Vagina (tissue), 2 donors: ENCODE measurements around the gene PAPPA. TPM values are rescaled to one million over a fixed set of nuclear protein-coding genes. Genes with fewer than 3 reads are reported as not detected.

Experiments used
- DNase-seq, 2 donors: peaks; one replicate each; pipeline ENCODE4 v3.0.0-alpha.2; 2017; ENCODE audit errors: extremely low spot score in 2 of 2
- H3K27ac ChIP-seq: fragments of 200-600 bp; sonication (generic); one replicate; pipeline ENCODE4 v1.5.1; 2019
- H3K27me3 ChIP-seq: fragments of 200-600 bp; sonication (generic); one replicate; pipeline ENCODE4 v1.5.1; 2019
- H3K36me3 ChIP-seq, 2 donors: fragments of 200-600 bp; sonication (generic); one replicate each; pipeline ENCODE4 v1.5.1; 2017 to 2019
- H3K4me1 ChIP-seq: fragments of 200-600 bp; sonication (generic); one replicate; pipeline ENCODE4 v1.5.1; 2019
- H3K4me3 ChIP-seq, 2 donors: fragments of 200-600 bp; sonication (generic); 1 replicate in 1 of 2; 2 replicates in 1 of 2; pipeline ENCODE4 v1.5.1; 2016 to 2019
- H3K9me3 ChIP-seq: fragments of 200-600 bp; sonication (generic); one replicate; pipeline ENCODE4 v1.5.1; 2019
- POLR2A ChIP-seq, 2 donors: fragments of 450-650 bp; IDR thresholded peaks; one replicate each; pipeline ENCODE4 v1.6.1; 2017; ENCODE audit warnings: antibody characterized with exemption in 2 of 2, mild to moderate bottlenecking in 2 of 2, moderate library complexity in 2 of 2
- POLR2AphosphoS5 ChIP-seq, 2 donors: sonication (generic); formaldehyde crosslinking; IDR thresholded peaks; one replicate each; pipeline ENCODE4 v1.9.0; 2017; ENCODE audit warnings: antibody characterized with exemption in 2 of 2, mild to moderate bottlenecking in 2 of 2, low read depth in 1 of 2; ENCODE audit not compliant: insufficient read depth in 1 of 2
- intact Hi-C: fragments of 100-400 bp; cut with DNase I; formaldehyde crosslinking; loops from one replicate; pipeline ENCODE4 v1.15.1; 2023
- total RNA-seq: library from RNA; depleted of rRNA; stranded (reverse); fragments of >200 nt; gene quantifications from one replicate; pipeline ENCODE4 v1.2.3, GENCODE V29; 2016
- TF ChIP-seq, protein P1 (sequence below), 3 experiments: fragments of 450-650 bp in 2 of 3; fragments of 200-600 bp in 1 of 3; sonication (generic) in 1 of 3; IDR thresholded peaks; one replicate each; pipeline ENCODE4 v1.5.1; 2017 to 2019; ENCODE audit warnings: antibody characterized with exemption in 3 of 3, mild to moderate bottlenecking in 2 of 3, moderate library complexity in 2 of 3

PAPPA gene
- total RNA-seq, 1 donor from 2014 or later, result 4.4 TPM

DNA sequence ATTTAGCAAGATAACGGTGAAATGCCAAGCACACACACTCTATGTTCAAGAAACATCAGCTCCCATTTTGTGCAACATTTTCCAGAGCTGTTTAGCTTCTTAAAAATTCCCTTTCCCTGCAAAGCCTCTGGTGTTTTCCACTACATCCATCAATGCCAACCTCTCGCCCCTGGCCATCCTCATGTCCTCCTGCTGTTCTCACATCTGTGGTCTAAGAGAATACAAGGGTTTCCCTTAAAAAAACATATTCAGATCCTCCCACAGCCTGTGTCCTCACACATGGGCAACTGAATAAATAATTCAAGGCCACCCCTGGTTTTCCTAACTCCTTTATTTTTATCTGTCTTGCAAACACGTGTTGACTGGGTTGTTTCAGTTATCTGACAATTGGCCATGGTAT, 70.3 kb downstream of the PAPPA start:
- H3K27me3 ChIP-seq, result no peaks in the 10 kb centered on the region
- no peak overlapping the region for H3K4me3 ChIP-seq
- H3K4me1 ChIP-seq, result no peaks in the 10 kb centered on the region
- no peak for DNase-seq
- H3K9me3 ChIP-seq, result no peaks in the 10 kb centered on the region
- no peaks in the 10 kb centered on the region for H3K36me3 ChIP-seq
- no peak overlapping the region for H3K27ac ChIP-seq
- intact Hi-C loops, result no loop called here
- TF ChIP-seq POLR2A (IDR thresholded peaks at IDR 0.05) (no peak), POLR2AphosphoS5 (IDR thresholded peaks at IDR 0.05; ENCODE audit: insufficient read depth in 1 of 2, low read depth in 1 of 2) (no peak)
- TF ChIP-seq, protein P1, sequence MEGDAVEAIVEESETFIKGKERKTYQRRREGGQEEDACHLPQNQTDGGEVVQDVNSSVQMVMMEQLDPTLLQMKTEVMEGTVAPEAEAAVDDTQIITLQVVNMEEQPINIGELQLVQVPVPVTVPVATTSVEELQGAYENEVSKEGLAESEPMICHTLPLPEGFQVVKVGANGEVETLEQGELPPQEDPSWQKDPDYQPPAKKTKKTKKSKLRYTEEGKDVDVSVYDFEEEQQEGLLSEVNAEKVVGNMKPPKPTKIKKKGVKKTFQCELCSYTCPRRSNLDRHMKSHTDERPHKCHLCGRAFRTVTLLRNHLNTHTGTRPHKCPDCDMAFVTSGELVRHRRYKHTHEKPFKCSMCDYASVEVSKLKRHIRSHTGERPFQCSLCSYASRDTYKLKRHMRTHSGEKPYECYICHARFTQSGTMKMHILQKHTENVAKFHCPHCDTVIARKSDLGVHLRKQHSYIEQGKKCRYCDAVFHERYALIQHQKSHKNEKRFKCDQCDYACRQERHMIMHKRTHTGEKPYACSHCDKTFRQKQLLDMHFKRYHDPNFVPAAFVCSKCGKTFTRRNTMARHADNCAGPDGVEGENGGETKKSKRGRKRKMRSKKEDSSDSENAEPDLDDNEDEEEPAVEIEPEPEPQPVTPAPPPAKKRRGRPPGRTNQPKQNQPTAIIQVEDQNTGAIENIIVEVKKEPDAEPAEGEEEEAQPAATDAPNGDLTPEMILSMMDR (IDR thresholded peaks at IDR 0.05), result no peak

DNA sequence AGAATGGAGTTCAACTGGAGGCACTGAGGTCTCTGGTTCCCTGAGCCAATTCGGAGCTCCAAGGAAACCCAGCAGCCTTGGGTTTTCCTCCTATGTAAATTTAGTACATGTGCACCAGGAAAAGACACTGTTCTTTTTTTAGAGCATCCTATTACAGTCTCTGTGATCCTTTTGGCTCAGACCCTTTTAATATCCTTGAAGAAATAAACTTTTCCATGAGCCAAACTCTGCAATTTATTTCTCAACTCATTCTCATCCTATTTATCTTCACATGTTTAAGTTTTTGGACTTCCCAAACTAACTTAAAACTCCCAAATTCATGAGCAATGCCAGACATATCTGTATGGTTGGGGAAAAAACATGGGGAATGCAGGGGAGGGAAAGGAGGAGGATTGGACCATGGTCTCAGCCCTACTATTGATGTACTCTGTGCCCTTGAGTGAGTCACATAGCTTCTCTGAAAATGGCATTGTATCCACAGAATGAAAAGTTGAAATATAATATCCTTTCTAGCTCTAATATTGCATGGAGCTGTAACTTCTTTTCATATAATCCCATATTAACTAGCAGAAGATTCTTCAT, 76.6 kb downstream of the PAPPA start:
- no peaks in the 10 kb centered on the region for H3K36me3 ChIP-seq
- no peaks in the 10 kb centered on the region for H3K9me3 ChIP-seq
- H3K4me3 ChIP-seq, result no peak overlapping the region
- H3K4me1 ChIP-seq, result no peaks in the 10 kb centered on the region
- no peak overlapping the region for H3K27ac ChIP-seq
- no peaks in the 10 kb centered on the region for H3K27me3 ChIP-seq
- intact Hi-C loops, result no loop called here
- TF ChIP-seq POLR2A (IDR thresholded peaks at IDR 0.05) (no peak), POLR2AphosphoS5 (IDR thresholded peaks at IDR 0.05; ENCODE audit: insufficient read depth in 1 of 2, low read depth in 1 of 2) (no peak)
- no peak for DNase-seq

DNA sequence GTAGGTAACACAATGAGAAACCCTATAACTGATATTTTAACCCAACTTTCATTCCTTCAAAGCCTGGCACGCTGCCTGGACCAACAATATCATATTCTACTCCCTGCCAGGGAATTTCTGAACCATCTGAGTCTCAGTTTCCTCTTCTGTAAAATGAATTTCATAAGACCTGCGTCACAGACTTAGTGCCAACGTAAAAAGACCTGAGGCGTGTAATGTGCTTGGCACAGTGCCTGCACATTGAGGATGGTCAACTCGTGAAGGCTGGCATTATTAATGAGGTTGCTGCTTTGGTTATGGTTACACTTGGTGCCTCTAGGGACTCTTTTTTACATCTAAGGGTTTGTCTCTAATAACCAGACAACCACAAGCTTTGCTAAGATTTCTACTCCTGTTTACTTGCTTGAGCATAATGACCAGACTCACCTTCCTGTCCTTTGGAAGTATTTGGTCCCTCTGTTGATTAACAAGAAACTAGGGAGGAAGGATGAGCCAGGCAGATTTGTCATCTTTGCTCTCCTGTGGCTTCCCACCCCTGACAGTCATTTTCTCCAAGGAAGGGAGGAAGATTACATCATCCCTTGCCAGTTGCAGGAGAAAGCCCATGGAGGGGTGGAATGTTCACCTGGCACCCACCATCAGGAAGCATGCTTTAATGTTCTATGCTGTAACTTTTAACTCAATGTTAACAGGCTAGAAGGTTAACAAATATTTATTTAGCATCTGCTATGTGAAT, 79.0 kb downstream of the PAPPA start:
- no peak for DNase-seq
- TF ChIP-seq POLR2A (IDR thresholded peaks at IDR 0.05) (no peak), POLR2AphosphoS5 (IDR thresholded peaks at IDR 0.05; ENCODE audit: insufficient read depth in 1 of 2, low read depth in 1 of 2) (no peak)
- TF ChIP-seq, protein P1 (IDR thresholded peaks at IDR 0.05), result no peak
- Histone ChIP-seq H3K9me3 (no peaks in the 10 kb centered on the region), H3K27ac (no peak overlapping the region), H3K27me3 (no peaks in the 10 kb centered on the region), H3K4me1 (no peaks in the 10 kb centered on the region), H3K36me3 (no peaks in the 10 kb centered on the region), H3K4me3 (no peak overlapping the region)
- intact Hi-C loops, result no loop called here

DNA sequence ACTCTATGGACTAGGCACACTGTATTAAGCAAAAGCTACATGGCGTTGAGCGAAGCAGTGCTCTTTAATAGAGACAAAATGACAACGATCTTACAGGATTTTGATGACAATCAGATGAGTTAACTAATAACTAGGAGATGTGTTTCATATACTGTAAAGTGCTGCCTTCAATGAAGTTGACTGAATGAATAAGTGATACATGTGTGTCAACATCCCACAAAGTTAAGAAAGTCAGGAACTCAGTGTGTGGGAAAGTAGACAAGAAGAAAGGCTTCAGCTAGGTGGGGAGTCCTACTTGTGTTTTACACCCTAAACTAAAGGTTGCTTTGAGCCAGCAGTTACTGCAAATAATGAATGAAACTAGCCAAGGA, 79.6 kb downstream of the PAPPA start:
- DNase-seq, result no peak
- TF ChIP-seq POLR2A (IDR thresholded peaks at IDR 0.05) (no peak), POLR2AphosphoS5 (IDR thresholded peaks at IDR 0.05; ENCODE audit: insufficient read depth in 1 of 2, low read depth in 1 of 2) (no peak)
- TF ChIP-seq, protein P1 (IDR thresholded peaks at IDR 0.05), result no peak
- Histone ChIP-seq H3K4me1 (peaks cover 2% of the 10 kb centered on the region), H3K4me3 (no peak overlapping the region), H3K9me3 (no peaks in the 10 kb centered on the region), H3K27me3 (no peaks in the 10 kb centered on the region), H3K36me3 (no peaks in the 10 kb centered on the region), H3K27ac (no peak overlapping the region)
- intact Hi-C loops, result no loop called here

DNA sequence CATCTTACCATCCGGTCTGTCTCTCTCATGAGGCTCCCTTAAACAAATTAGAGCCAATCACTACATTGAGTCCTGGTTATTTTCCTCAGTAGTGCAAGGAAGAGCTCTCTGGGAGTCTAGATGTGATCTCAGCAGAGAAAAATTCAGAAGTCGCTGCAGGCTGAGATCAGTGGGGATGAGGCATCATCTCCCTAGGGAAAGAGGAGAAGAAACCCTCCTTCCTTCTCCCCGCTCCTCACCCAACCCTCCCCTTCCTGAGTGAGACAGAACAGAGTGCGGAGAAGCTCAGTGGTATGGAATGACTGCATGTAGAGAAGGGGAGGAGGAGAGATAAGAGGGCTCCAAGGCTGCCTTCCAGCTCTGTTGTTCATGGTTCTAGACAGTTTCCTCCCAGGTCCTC, 80.5 kb downstream of the PAPPA start:
- Histone ChIP-seq H3K27me3 (no peaks in the 10 kb centered on the region), H3K9me3 (no peaks in the 10 kb centered on the region), H3K27ac (no peak overlapping the region), H3K4me3 (no peak overlapping the region), H3K4me1 (peaks cover 6% of the 10 kb centered on the region), H3K36me3 (no peaks in the 10 kb centered on the region)
- DNase-seq, result no peak
- intact Hi-C loops, result no loop called here
- TF ChIP-seq POLR2AphosphoS5 (IDR thresholded peaks at IDR 0.05; ENCODE audit: insufficient read depth in 1 of 2, low read depth in 1 of 2), result no peak
- TF ChIP-seq POLR2A (IDR thresholded peaks at IDR 0.05), result no peak
- TF ChIP-seq, protein P1 (IDR thresholded peaks at IDR 0.05), result no peak
